GM18951 (cell line): ENCODE measurements around the gene NOS1.

ENCODE experiments used
- POLR2A ChIP-seq: IDR thresholded peaks from 4 replicates; pipeline ENCODE4 v1.6.1; 2011; ENCODE audit warnings: mild to moderate bottlenecking; ENCODE audit not compliant: insufficient read length, insufficient read depth; ENCODE audit errors: extremely low read depth
- in situ Hi-C: fragments of 300-500 bp; cut with MboI; formaldehyde crosslinking; loops from one replicate; pipeline ENCODE4 v1.12.0; 2022; ENCODE audit warnings: low sequenced_read_pairs, mixed read lengths, inconsistent platforms; ENCODE audit not compliant: unreplicated experiment

Gene NOS1

GRCh38 chr12:117298191-117298590, 63.2 kb downstream of the NOS1 start:
- in situ Hi-C loops = no loop called here
- no peak for TF ChIP-seq POLR2A

GRCh38 chr12:117294189-117294603, 67.2 kb downstream of the NOS1 start:
- TF ChIP-seq POLR2A = no peak
- in situ Hi-C loops = no loop called here

GRCh38 chr12:117293510-117293909, 67.9 kb downstream of the NOS1 start:
- TF ChIP-seq POLR2A = no peak
- in situ Hi-C loops = no loop called here

GRCh38 chr12:117292688-117293087, 68.7 kb downstream of the NOS1 start:
- TF ChIP-seq POLR2A = no peak
- in situ Hi-C loops = no loop called here

GRCh38 chr12:117284140-117284539, 77.3 kb downstream of the NOS1 start:
- in situ Hi-C loops = no loop called here
- TF ChIP-seq POLR2A = no peak

- in situ Hi-C loops = no loop called here
- TF ChIP-seq POLR2A = no peak
Observed at GRCh38 chr12:117282490-117282889, 78.9 kb downstream of the NOS1 start.

GRCh38 chr12:117280019-117280680, 81.3 kb downstream of the NOS1 start:
- in situ Hi-C loops = no loop called here

GRCh38 chr12:117279606-117280005, 81.8 kb downstream of the NOS1 start:
- TF ChIP-seq POLR2A = no peak
- in situ Hi-C loops = no loop called here

More at GRCh38 chr12:117280019-117280680, 81.3 kb downstream of the NOS1 start:
- no peak for TF ChIP-seq POLR2A

GRCh38 chr12:117277875-117278274, 83.6 kb downstream of the NOS1 start:
- in situ Hi-C loops = no loop called here
- no peak for TF ChIP-seq POLR2A

GRCh38 chr12:117273091-117273490, 88.3 kb downstream of the NOS1 start:
- TF ChIP-seq POLR2A = no peak
- in situ Hi-C loops = no loop called here

GRCh38 chr12:117272690-117273089, 88.7 kb downstream of the NOS1 start:
- in situ Hi-C loops = no loop called here
- TF ChIP-seq POLR2A = no peak

GRCh38 chr12:117262749-117263148, 98.7 kb downstream of the NOS1 start:
- TF ChIP-seq POLR2A = no peak
- in situ Hi-C loops = no loop called here

- no peak for TF ChIP-seq POLR2A
- in situ Hi-C loops = no loop called here
Observed at GRCh38 chr12:117261247-117261646, 100.2 kb downstream of the NOS1 start.

GRCh38 chr12:117255386-117255785, 106.0 kb downstream of the NOS1 start:
- TF ChIP-seq POLR2A = no peak
- in situ Hi-C loops = no loop called here
